Activated CD8-positive, alpha-beta T cell treated with anti-CD3 and anti-CD28 coated beads for 36 hours (primary cell): ENCODE data around the gene SYF2. TPM values are rescaled to one million over a fixed set of nuclear protein-coding genes. Genes with fewer than 3 reads are reported as not detected.

ENCODE experiments used
- ATAC-seq: fragments of 200-7000 bp; cut with Tn5 transposase; one replicate; pipeline ENCODE4 v1.10.0; 2021; ENCODE audit warnings: mild to moderate bottlenecking, moderate library complexity
- CTCF ChIA-PET: fragments of 350-600 bp; sonication (Branson Sonifier 250); formaldehyde crosslinking; loops from one replicate; lab custom pipeline; 2021; ENCODE audit warnings: antibody characterized with exemption; lab: Charles Lee
- POLR2A ChIA-PET: fragments of 350-600 bp; sonication (Branson Sonifier 250); formaldehyde crosslinking; loops from one replicate; lab custom pipeline; 2021; ENCODE audit warnings: antibody characterized with exemption; lab: Charles Lee
- DNase-seq: peaks from one replicate; pipeline ENCODE4 v3.0.0-alpha.2; 2020
- H3K27ac Mint-ChIP-seq: one replicate; pipeline ENCODE4 v1.8.0; 2021; ENCODE audit warnings: mild to moderate bottlenecking, mixed read lengths
- H3K27me3 Mint-ChIP-seq: one replicate; pipeline ENCODE4 v1.8.0; 2021; ENCODE audit warnings: mixed read lengths
- H3K36me3 Mint-ChIP-seq: one replicate; pipeline ENCODE4 v1.8.0; 2021; ENCODE audit warnings: low read depth, mixed read lengths
- H3K4me1 Mint-ChIP-seq: one replicate; pipeline ENCODE4 v1.8.0; 2021; ENCODE audit warnings: low read depth, mixed read lengths
- H3K4me3 Mint-ChIP-seq: one replicate; pipeline ENCODE4 v1.8.0; 2021; ENCODE audit warnings: mild to moderate bottlenecking, moderate library complexity, mixed read lengths
- H3K9me3 Mint-ChIP-seq: one replicate; pipeline ENCODE4 v1.8.0; 2021; ENCODE audit warnings: mixed read lengths
- CTCF ChIP-seq: fragments of 200-600 bp; IDR thresholded peaks from one replicate; pipeline ENCODE4 v1.8.0; 2022; ENCODE audit warnings: antibody characterized with exemption, mild to moderate bottlenecking
- intact Hi-C: fragments of 100-400 bp; cut with micrococcal nuclease; formaldehyde crosslinking; loops from one replicate; pipeline ENCODE4 v1.10.0; 2022
- total RNA-seq, 2 experiments: library from RNA; stranded (reverse); gene quantifications; one replicate each; pipeline ENCODE4 v1.2.3, GENCODE V29; 2021

SYF2 gene
- total RNA-seq, 2 experiments from 2014 or later: 35.7 to 39.6 TPM

GRCh38 chr1:25253911-25254310 lies 21.6 kb upstream of the SYF2 start:
- Mint-ChIP-seq H3K9me3 (no peaks in the 10 kb centered on the region), H3K27me3 (no peaks in the 10 kb centered on the region), H3K4me1 (no peaks in the 10 kb centered on the region), H3K4me3 (no peak overlapping the region), H3K27ac (no peak overlapping the region), H3K36me3 (no peaks in the 10 kb centered on the region)
- intact Hi-C loops: no loop called here
- ATAC-seq (no peak), DNase-seq (no peak)
- TF ChIP-seq CTCF: no peak
- CTCF ChIA-PET: interaction anchor here (1.0 to 2.0 kb wide), 3 partner anchors 21 to 49 kb away, joined by 3 to 5 read pairs (median 3); no protein-coding TSS in a partner anchor
- POLR2A ChIA-PET: interaction anchor here (1.5 kb wide), 1 partner anchor 9 kb away, joined by 3 read pairs; no protein-coding TSS in a partner anchor

DNA sequence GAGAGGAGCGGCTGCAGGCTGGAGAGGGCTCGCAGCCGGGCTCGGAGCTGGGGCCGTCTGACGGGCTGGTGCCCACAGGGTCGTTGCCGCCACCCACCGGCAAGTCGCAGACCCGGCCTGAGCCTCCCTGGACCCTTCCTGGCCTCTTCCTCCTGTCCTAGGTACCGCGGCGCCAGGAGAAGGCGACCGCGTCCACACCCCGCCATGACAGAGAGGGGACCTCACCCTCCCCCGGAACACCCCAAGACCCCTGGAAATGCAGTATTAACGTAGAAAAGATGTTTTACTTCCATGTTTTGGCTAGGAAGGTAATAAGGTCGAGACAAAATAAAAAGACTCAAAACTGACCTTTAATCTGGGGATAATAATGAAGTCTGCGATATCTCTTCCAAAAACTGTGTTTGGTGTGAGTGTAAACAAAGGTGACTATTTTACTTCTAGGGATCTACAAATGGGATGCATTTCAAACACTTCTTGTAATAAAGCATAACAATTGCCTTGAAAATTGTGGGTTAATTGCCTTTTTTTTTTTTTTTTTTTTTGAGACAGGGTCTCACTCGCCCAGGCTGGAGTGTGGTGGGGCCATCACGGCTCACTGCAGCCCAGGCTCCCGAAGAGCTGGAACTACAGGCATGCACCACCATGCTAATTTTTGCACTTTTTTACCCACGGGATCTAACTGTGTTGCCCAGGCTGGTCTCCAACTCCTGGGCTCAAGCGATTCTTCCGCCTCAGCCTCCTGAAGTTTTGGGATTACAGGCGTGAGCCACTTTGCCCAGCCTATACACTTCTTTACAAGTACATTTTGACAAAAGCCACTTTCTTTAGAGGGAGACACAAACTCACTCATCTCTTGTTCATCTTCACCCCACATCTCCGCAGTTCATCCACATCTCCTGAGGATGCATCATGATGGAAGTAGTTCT lies 15.8 kb upstream of the SYF2 start:
- ATAC-seq (peak; percentile 41), DNase-seq (no peak)
- Mint-ChIP-seq H3K9me3 (no peaks in the 10 kb centered on the region), H3K4me3 (peak overlapping the region; percentile 97), H3K27me3 (no peaks in the 10 kb centered on the region), H3K27ac (peak overlapping the region; percentile 78), H3K4me1 (peaks cover 36% of the 10 kb centered on the region), H3K36me3 (peaks cover 37% of the 10 kb centered on the region)
- POLR2A ChIA-PET: interaction anchor here (0.6 to 2.4 kb wide), 13 partner anchors 8 to 1643 kb away, joined by 3 to 20 read pairs (median 3); partner anchors contain the start of gene SYF2
- CTCF ChIA-PET: interaction anchor here (0.7 kb wide), 2 partner anchors 8 to 44 kb away, joined by 3 read pairs; no protein-coding TSS in a partner anchor
- no peak for TF ChIP-seq CTCF
- intact Hi-C loops: loop anchor here (5.0 kb wide), 1 partner anchor 89 kb away; the partner anchor contains the start of gene TMEM50A

GRCh38 chr1:25247024-25247828 lies 14.9 kb upstream of the SYF2 start, which contains the start of gene RSRP1:
RSRP1 (minus strand) TSS chr1:25247454; CDS start chr1:25246963, 491 bp downstream.
- intact Hi-C loops: loop anchor here (5.0 kb wide), 1 partner anchor 90 kb away; the partner anchor contains the start of gene TMEM50A
- peak; percentile 100 for DNase-seq
- no peak for TF ChIP-seq CTCF
- peak; percentile 91 for ATAC-seq
- CTCF ChIA-PET: interaction anchor here (0.7 kb wide), 1 partner anchor 43 kb away, joined by 3 read pairs; no protein-coding TSS in a partner anchor
- H3K27me3 Mint-ChIP-seq: no peaks in the 10 kb centered on the region
- H3K9me3 Mint-ChIP-seq: no peaks in the 10 kb centered on the region
- peaks cover 41% of the 10 kb centered on the region for H3K36me3 Mint-ChIP-seq
- POLR2A ChIA-PET: interaction anchor here (0.6 to 2.4 kb wide), 14 partner anchors 9 to 1642 kb away, joined by 3 to 20 read pairs (median 3); partner anchors contain the start of genes SYF2 and TMEM50A
- peaks cover 43% of the 10 kb centered on the region for H3K4me1 Mint-ChIP-seq
- H3K4me3 Mint-ChIP-seq: peak within 1 kb of the TSS; percentile 97
- H3K27ac Mint-ChIP-seq: peak within 1 kb of the TSS; percentile 98

GRCh38 chr1:25246600-25247023 lies 14.3 kb upstream of the SYF2 start:
- H3K4me3 Mint-ChIP-seq: peak overlapping the region; percentile 97
- no peaks in the 10 kb centered on the region for H3K9me3 Mint-ChIP-seq
- no peak for TF ChIP-seq CTCF
- H3K27me3 Mint-ChIP-seq: no peaks in the 10 kb centered on the region
- peak overlapping the region; percentile 98 for H3K27ac Mint-ChIP-seq
- ATAC-seq (no peak), DNase-seq (peak; percentile 39)
- ChIA-PET POLR2A (interaction anchor here (0.6 to 3.9 kb wide), 7 partner anchors 14 to 323 kb away, joined by 3 to 40 read pairs (median 3); partner anchors contain the start of genes SYF2 and TMEM50A), CTCF (no interaction called here)
- peaks cover 44% of the 10 kb centered on the region for H3K36me3 Mint-ChIP-seq
- intact Hi-C loops: loop anchor here (5.0 kb wide), 1 partner anchor 91 kb away; the partner anchor contains the start of gene TMEM50A
- peaks cover 46% of the 10 kb centered on the region for H3K4me1 Mint-ChIP-seq
